TTC549 (cell line): ENCODE results near the gene ASS1.

Experiments
- FAIRE-seq: peaks from 2 replicates; lab custom pipeline; 2012; peaks lifted over from hg19 to GRCh38; lab: Jason Lieb, UNC

Gene ASS1

DNA sequence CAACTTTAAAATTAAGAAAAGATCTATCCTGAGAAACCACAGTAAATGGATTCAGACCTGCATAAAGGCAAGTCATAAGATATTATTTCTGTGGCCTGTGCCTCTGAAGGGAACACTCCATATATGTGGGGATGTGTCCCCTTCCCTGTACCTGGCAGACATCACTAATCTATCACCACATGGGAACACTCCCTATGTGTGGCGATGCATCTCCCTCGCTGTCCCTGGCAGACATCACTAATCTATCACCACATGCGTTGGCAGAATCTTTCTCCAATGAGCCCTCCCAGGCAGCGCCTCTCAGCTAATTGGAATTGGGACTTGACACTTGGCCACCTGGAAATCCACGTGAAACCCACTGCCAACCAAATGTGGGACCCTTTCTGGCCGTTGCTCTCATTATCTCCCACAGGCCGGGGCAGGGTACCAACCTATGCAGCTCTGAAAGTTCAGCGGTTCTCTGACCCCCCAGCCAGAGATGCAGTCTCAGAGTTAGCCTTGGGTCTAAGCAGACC is 25.2 kb upstream of the ASS1 start:
- FAIRE-seq = no peak

- no peak for FAIRE-seq
These were observed 23.5 kb upstream of the ASS1 start for GRCh38 chr9:130421154-130421801.

- no peak for FAIRE-seq
These were observed 22.9 kb upstream of the ASS1 start for GRCh38 chr9:130421802-130422276.

- no peak for FAIRE-seq
These were observed 22.2 kb upstream of the ASS1 start for GRCh38 chr9:130422546-130422945.

GRCh38 chr9:130423272-130423671 is 21.5 kb upstream of the ASS1 start:
- no peak for FAIRE-seq

- no peak for FAIRE-seq
These were observed 19.9 kb upstream of the ASS1 start for GRCh38 chr9:130424595-130425454.

DNA sequence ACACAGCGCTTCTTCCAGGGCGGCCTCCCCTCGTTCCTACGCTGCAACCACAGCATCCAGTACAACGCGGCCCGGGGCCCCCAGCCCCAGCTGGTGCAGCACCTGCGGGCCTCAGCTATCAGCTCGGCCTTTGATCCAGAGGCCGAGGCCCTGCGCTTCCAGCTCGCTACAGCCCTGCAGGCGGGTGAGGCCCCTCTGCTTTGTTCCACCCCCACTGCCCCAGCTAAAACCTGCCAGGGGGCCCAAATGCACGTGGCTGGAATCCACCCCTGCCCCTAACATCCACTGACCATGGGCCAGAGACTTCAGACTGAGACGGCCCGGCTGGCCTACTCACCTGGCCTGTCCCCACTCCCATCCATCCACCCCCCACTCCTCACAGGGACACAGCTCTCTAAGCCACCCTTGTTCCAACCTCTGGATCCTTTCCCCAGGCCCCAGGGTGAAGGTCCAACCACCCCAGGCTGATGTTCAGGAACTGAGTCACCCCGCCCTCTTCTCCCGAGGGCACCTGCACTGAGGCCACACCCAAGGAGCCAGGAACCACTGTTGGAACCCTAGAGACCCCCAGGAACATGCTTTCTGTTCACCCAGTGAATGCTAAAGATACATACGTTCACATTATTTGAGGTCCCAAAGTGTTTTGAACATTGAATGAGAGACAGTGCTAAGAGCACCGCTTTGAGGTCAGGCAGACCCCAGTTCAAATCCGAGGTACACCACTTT is 18.9 kb upstream of the ASS1 start:
- FAIRE-seq = no peak

- no peak for FAIRE-seq
These were observed 18.3 kb upstream of the ASS1 start for GRCh38 chr9:130426467-130426773.

DNA sequence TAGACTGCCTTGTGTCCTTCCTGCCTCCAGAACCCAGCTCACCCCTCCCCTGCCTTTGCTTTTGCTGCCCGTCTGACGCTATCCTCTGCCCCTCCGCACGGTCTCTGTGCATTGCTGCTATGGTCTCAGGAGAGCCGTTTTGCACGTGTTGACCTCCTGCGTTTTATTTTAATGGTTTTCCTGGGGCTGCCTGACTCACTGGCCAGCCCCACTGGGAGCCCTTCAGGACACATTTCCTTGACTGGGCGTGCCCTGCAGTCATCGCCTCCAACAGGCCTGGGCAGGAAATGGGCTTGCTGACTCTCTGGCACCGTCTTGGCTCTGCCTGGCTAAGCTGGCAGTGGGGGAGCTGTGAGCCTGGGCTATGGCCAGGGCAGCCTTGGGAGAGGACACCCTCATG is 17.9 kb upstream of the ASS1 start:
- no peak for FAIRE-seq

GRCh38 chr9:130427326-130427725 is 17.4 kb upstream of the ASS1 start:
- FAIRE-seq = no peak

- FAIRE-seq = no peak
These were observed 16.6 kb upstream of the ASS1 start for GRCh38 chr9:130428086-130428665.

DNA sequence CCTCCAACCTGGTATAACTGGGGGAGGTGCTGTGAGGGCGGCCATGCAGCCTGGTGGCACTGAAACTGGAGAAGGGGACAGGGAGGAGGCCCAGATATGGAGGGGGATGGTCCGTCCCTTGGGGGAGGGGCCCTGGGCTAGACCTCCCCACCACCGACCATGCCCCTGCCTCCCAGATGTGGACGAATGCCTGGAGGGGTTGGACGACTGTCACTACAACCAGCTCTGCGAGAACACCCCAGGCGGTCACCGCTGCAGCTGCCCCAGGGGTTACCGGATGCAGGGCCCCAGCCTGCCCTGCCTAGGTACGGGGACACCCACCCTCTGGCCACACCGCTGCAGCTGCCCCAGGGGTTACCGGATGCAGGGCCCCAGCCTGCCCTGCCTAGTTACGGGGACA is 15.4 kb upstream of the ASS1 start:
- no peak for FAIRE-seq

GRCh38 chr9:130429831-130430230 is 14.9 kb upstream of the ASS1 start:
- no peak for FAIRE-seq

DNA sequence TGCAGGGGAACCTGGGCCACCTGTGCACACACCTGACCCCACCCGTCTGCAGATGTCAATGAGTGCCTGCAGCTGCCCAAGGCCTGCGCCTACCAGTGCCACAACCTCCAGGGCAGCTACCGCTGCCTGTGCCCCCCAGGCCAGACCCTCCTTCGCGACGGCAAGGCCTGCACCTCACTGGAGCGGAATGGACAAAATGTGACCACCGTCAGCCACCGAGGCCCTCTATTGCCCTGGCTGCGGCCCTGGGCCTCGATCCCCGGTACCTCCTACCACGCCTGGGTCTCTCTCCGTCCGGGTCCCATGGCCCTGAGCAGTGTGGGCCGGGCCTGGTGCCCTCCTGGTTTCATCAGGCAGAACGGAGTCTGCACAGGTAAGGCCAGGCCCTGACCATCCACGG is 14.5 kb upstream of the ASS1 start:
- no peak for FAIRE-seq

DNA sequence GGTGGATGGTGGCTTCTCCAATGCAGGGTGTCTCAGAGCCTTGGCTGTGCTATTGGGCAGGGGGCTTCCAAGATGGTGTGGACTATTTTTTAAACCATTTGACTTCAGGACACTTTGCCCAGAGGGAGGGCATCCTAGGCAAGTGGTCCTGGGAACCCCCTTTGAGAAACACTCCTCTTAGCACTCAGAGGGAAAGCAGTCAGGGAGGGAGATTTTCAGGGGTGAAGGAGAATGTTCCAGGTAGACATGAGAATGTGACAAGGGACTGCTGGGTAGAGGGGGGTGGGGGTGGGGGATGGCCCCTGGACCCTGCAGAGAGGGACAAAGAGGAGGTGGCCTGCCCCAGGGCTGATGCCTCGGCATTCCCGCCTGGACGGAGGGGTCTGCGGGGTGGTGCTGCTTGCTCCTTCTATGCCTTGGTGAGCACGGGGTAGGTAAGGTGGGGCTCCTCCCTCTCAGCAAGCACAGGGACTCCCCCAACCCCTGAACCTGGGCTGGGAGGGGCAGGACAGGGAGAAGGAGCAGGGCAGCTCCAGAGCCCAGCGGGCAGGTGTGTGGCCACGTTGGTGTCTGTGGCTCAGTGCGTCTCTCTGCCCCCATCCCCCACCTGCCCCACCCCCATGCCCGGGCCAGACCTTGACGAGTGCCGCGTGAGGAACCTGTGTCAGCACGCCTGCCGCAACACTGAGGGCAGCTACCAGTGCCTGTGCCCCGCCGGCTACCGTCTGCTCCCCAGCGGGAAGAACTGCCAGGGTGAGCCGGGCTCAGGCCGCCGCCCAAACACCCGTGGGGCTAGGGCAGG is 13.8 kb upstream of the ASS1 start:
- FAIRE-seq = no peak

DNA sequence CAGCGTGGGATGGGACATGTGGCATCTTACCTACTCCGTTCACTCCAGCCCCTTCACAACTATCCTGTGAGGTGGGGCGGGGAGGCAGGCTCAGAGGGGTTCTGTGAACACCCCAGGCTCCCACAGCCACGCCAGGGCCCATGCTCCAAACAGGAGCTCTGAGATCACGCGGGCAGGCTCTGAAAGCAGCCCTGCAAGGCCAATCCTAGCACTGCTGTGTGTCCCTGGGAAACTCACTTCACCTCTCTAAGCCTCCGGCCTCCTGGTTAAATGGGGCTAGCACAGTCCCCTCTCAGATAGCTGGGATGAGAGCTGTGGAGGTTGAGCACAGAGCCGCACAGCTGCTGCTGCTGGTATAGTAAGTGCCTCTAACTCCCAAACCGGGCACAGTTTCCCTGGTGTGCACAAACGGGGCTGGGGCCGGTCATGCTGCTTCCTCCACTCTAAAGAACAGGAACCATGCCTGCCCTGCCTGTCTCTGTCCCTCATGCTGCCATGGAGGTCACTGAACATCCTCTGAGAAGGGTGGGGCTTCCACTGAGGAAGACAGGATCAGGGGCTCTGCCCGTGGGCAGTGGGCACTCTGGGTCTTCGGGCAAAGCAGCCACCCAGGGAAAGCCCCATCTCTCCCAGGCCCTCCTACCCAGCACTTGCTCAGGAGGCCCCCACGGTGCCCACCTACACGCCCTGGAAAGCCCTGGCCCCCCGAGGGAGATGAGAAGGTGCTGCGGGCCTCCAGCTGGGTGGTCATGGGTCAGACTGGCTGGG is 13.0 kb upstream of the ASS1 start:
- FAIRE-seq = no peak

GRCh38 chr9:130432362-130432761 is 12.4 kb upstream of the ASS1 start:
- FAIRE-seq = no peak

GRCh38 chr9:130432796-130433167 is 12.0 kb upstream of the ASS1 start:
- no peak for FAIRE-seq

- FAIRE-seq = no peak
These were observed 11.4 kb upstream of the ASS1 start for GRCh38 chr9:130433168-130433946.

DNA sequence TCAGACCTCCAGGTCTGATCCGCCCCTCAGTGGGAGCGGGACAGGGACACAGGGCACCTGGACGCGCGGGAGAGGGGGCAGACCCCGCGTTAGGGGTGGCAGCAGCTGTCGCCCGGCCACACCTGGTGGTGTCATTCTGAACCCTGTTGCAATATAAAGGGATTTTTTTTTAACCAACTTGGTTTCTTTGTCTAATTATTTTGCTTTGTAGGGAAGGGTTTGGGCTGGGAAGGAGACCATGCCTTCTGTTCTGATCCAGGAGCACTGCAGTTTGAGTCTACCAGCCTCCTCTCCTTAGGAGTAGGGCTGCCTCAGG is 10.9 kb upstream of the ASS1 start:
- FAIRE-seq = no peak
